Endometrium (tissue), 2 donors: Measurements from ENCODE around the gene NR3C2.
A peak's percentile ranks its signal among the peaks of the same experiment; 100 is the strongest.
"Not testable (repeated sequence)": the region's sequence is repeated elsewhere in the genome, so short reads cannot be mapped to it uniquely, and the experiment has no call there.

ENCODE experiments used
- FAIRE-seq: peaks from 2 replicates; lab custom pipeline; 2012; peaks lifted over from hg19 to GRCh38; lab: Jason Lieb, UNC
- donor health status: control.
- donor health status: control.

The NR3C2 gene

DNA sequence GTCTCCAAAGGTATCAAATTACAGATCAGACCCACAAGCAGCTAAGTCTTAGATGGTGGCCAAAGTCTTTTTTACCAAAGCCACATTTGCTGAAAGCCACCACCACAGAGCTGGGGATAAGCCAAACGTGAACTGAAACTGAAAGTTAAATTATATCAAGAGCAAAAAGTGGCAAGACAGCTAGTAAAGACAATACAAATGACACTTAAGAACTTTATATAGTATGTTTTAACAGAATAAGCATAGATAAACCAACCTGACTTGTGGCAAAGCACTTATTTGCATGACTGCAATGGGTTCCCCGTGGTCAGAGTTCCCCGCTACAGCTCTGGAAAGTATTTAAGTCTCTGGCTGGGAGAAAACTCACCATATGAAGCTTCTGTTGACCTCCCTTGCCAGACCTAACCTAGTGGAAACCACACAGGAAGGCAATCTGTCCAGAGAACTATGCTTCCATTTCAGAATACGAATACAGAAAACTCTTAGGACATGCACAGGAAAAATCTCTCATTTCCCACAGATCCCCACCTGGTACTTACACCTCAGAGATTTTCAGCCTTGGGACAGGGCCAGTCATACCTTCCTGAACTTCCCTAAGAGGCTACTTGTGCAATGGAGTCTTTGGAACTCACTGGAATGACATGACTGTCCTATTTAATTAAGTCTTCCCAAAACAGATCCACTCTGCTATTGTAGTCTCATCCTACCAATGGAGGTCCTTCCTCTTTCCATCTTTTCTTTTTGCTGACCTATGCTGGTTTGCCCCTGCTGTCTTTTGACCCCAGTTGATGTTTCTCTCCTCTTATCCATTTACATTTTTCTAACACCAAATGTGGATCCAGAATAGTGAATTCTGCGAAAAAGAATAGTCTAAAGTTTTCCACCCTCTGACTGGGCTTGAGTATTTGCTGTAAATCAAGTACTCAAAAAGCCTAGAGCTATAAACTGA, 225.1 kb downstream of the NR3C2 start:
- no peak for FAIRE-seq

DNA sequence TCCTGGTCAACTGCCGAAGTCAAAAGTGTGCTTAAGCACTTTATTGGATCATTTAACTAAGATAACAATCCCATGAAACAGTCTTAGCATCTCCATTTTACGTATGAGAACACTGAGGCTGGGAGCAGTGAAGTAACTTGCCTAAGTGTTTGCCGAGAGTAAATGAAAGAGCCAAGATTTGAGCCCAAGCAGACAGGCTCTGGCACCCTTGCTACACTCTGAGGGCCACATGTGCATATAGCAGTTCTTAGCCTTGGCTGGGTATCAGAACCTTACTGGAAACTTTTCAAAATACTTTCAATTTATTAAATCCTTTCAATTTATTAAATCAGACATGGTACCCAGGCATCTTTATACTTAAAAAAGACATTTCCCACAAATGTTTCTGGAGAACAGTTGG, 225.9 kb downstream of the NR3C2 start:
- FAIRE-seq: no peak

DNA sequence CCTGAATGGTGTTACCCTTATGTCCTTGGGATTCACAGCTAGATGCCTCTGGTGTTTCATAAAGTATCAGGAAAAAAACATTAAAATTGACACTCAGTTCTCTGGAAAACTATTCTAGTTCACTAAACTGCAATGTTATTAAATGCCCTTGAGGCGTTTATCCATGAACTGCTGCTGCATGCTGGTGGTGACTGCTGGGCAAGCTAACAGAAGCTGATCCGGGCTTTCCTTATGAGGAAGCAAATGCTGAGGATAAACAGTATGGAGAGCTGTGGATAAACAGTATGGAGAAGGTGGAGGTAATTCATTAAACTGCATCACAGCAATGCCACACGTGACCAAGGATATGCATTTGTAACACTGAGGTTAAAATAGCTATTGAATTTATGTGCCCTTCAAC, 227.0 kb downstream of the NR3C2 start:
- FAIRE-seq: no peak

DNA sequence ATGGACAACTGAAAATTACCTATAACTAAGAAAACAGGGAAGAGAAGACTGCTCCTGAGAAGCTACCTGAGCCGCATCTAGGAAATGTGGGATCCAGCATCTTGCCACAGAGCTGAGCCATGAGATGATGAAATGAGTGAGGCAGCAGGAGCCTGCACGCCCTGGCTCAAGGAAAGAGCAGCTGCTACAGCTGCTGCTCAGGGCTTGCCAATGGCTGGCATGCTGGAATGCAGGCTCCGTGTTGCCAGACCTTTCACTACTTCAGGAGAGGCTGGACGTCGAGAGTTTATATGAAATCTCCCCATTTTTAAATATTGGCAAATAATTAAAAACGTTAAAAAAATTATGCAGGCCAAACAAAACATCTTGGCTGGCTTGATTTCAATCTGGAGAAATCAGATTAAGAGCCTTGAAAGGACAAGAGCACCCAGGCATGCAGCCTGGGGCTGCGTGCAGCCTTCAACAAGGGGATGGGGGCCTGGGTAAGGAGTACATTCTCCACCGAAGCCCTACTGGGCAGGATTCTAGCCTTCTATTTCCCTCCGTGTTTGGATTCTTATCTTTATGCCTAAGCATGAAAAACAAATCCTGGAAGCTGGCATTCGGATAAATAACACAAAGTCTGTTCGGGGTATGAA, 227.6 kb downstream of the NR3C2 start:
- no peak for FAIRE-seq

DNA sequence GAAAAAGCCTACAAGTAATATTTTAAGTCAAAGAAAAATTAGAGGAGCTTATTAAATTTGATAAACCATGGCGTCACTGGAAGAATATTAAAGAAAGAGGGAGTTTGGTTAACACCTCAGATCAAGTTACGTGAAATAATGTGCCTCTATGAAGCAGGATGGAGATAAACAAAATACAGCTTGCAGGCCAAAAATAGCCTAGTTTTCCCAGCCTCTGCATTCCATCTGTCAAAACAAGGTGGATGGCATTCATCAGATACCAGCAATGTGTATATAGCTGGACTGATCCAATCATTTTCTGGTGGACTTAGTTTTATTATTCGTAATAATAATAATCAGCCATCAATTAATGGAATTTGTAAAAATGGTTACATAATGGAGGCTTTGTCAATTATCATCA, 230.7 kb downstream of the NR3C2 start:
- FAIRE-seq: no peak

DNA sequence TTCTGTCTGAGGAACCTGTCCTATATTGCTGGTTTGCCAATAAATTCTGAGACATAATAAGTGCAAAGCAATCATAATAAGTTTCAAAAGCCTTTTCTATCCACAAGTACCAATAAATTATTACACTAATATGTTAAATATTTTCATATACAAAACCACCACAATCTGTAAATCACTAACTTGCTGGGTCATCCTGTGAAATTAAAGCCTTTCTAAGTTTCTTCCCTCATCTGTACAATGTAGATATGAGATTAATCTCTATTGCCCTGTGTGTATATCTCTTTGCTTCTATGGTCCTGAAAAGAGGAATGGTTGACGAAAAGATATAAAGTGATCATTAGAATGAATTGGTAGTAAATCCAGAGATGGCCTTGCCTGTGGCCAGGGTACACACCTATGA, 231.6 kb downstream of the NR3C2 start:
- no peak for FAIRE-seq

DNA sequence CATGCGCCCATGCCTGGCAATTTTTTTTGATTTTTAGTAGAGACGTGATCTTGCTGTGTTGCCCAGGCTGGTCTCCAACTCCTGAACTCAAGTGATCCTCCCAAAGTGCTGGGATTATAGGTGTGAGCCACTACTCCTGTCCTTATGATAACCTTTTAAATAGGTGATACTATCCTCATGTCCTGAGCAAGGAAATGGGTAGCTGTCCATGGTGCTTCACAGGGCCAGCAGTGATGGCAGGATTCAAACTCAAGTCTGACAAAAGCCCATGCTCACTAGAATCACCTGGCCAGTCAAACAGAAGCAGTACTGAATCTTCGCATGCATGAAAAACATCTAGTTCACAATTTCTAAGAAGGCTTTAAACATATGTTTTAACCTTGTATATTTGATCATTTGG, 235.1 kb downstream of the NR3C2 start:
- FAIRE-seq: no peak

DNA sequence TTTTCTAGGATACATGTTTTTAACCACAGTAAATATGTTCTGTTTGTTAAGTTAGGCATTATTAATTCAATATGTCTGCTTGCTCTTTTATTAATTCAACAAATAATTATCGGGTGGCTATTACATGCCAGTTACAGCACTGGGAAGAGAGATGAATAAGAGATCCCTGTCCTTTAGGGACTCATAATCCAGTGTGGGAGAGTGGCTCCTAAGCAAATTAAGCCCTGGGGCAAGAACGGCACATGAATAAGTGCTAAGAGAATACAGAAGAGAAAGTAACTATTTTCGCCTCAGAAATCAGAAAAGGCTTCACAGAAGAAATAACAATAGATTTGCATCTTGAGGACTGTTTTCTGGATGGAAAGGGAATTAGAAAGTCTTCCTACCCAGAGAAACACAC, 236.7 kb downstream of the NR3C2 start:
- FAIRE-seq: no peak

DNA sequence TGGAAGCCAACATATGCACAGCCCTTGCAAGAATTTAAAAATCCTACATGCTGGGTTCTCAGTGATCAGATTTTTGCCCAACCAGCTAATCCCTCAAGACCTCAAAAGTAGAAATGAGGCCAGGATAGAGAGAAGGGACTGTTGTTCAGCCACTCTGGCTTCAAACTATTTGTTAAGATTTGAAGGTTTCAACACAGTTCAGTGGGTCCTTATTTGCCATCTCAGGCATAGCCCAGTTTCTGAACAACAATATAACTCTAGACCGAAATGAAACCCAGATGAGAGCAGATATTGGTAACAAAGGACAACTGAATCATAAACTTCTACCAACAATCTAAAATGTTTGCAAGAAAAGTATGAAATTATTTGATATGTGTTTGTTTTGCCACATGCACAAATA, 237.3 kb downstream of the NR3C2 start:
- FAIRE-seq: no peak

DNA sequence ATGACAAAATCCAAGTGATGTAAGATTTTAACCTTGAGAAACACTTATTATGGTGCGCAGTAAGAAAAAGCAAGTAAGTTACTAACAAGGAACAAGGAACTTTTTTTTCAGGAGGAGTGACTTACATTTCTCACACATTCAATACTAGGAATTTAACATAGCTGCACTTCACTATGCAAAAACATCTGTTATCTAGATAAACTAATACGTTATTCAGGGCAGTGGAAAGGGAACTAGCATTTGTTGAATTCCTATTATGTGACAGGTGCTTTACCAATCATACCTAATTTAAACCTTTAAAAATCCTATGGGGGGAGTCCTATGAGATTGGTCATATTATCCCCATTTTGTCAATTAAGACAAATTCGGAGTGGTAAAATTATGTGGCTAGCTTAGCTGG, 238.0 kb downstream of the NR3C2 start:
- FAIRE-seq: no peak

DNA sequence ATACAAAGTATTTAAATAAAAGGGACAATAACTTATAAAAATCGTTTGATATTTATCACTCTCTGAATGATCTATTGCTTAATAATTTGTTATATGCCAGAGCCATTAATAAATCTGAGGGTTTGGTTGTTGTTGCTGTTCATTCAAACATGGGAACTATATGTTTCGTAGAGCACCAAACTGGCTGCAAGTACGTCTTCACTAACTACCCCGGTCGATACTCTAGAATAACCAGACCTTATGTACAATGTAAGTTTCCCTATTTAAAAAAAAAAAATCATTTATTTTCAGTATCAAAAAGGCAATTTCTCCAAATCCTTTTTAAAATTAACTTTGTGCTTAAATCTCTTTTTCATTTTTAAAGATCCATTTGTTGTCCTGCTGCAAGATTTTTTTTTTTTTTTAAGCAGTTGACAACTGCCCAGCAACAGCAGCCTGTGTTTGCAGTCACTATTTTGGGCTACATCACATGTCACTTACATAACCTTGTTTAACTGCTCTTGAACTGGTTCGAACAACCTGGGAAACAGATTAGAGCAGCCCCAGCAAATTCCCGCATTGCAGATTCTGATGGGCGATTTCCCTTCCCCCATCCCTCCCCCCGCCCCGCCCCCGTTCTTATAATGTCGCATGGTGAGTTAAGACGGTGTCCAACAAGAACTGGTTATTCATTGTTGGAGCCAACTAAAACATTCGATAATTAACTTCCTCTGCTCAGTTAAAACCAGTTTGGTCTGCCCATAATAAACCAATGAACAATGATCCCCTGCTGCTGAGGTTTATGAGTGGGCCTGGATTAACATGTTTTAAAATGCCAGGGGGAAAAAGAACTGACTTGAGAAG, 238.9 kb downstream of the NR3C2 start:
- no peak for FAIRE-seq

DNA sequence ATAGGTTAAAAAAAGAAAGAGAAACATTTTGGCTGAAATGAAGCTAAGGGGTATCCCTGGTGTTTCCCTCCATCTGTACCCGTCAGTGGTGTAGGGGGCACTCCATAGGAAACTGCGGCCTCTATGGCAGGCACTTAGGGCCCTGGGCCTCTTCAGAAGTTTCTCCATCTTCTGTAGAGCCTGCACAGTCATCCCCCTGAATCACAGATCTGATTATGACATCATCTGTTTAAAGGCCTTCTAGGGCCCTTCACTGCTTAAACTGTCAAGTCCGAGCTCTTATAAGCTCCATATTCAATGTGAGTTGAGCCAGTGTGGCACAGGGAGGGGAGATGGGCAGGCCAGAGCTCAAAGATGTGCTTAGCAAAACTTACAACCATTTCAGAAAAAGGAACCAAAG, 241.3 kb downstream of the NR3C2 start:
- FAIRE-seq: no peak

DNA sequence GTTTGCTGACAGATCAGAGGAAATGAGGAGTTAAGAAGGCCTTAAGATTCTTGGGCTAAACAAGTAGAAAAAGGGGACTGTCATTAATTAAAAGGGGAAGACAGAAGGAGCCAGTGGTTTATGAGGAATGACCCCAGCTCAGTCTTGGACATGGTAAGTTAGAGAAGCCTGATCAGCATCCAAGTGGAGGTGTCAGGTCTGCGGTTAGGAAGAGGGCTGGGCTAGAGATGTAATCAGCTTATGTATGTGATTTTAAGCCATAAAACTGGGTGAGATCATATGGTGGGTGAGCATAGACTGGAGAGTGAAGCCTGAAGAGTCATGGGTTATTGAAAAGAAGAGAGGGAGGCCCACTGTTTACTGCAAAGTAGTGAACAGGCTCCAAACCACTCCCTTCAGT, 246.1 kb downstream of the NR3C2 start:
- no peak for FAIRE-seq

DNA sequence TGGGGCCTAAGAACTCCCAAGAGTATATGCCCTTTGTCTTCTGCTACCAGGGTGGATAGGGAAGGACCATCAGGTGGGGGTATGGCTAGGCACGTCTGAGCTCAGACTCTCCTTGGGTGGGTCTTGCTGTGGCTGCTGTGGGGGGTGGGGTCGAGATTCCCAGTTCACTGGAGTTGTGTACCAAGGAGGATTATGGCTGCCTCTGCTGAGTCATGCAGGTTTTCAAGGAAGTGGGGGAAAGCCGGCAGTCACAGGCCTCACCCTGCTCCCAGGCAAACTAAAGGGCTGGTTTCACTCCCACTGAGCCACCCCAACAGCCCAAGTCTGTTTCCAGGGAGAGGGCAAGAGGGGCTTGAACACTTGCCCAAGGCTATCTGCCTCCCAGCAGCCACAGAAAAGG, 249.7 kb downstream of the NR3C2 start:
- no peak for FAIRE-seq

DNA sequence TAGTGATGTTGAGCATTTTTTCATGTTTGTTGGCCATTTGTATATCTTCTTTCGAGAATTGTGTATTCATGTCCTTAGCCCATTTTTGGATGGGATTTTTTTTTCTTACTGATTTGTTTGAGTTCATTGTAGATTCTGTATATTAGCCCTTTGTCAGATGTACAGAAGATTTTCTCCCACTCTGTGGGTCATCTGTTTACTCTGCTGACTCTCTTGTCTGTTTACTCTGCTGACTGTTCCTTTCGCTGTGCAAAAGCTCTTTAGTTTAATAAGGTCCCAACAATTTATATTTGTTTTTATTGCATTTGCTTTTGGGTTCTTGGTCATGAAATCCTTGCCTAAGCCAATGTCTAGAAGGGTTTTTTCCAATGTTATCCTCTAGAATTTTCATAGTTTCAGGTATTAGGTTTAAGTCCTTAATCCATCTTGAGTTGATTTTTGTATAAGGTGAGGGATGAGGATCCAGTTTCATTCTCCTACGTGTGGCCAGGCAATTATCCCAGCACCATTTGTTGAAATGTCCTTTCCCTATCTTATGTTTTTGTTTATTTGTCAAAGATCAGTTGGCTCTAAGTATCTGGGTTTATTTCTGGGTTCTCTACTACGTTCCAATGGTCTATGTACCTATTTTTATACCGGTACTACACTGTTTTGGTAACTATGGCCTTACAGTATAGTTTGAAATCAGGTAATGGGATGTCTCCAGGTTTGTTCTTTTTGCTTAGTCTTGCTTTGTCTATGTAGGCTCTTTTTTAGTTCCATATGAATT, 254.6 kb downstream of the NR3C2 start:
- not testable (repeated sequence) for FAIRE-seq

DNA sequence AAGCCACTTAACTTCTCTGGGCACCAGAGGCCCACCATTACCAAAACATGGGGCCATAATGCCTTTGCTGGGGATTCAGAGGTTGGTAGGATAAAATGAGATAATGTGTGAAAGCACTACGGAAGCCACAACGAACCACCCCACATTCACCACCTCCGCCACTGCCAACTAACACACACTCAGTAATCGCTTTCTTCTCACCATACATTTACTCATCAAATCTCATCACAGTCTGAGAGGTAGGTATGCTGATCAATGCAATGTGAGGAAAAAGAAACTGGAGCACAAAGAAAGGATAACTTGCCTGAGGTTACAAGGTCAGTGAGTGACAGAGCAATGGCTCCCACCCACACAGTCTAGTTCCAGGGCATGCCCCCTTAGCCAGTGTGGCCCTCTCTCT, 257.3 kb downstream of the NR3C2 start:
- FAIRE-seq: no peak

DNA sequence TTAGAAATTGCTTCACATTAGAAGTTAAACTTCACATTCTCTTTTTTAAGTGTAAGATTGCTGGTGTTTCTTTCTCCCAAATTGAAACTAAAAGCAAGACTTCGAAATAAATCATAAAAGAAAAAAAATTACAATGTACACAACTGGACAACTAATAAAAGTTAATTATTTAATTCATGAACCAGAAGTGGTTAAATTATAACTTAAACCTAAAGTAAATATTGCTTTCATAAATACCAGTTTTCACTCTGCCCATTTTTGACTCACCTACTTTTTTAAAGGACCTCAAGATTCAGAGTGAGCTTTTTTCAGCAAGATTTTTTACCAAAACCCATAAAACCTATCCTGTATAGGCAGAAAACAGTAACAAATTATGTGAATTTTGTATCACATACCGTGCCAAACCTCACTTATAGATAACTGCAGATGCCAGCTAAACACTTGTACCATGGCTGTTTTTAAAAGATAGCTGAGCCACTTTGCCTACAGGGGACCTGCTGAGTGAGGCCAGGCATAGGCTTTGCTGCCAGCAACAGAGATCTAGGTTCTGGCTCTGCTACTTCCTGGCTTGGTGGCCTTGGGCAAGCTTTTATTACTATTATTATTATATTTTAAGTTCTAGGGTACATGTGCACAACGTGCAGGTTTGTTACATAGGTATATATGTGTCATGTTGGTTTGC, 259.8 kb downstream of the NR3C2 start:
- FAIRE-seq: peak; percentile 50

DNA sequence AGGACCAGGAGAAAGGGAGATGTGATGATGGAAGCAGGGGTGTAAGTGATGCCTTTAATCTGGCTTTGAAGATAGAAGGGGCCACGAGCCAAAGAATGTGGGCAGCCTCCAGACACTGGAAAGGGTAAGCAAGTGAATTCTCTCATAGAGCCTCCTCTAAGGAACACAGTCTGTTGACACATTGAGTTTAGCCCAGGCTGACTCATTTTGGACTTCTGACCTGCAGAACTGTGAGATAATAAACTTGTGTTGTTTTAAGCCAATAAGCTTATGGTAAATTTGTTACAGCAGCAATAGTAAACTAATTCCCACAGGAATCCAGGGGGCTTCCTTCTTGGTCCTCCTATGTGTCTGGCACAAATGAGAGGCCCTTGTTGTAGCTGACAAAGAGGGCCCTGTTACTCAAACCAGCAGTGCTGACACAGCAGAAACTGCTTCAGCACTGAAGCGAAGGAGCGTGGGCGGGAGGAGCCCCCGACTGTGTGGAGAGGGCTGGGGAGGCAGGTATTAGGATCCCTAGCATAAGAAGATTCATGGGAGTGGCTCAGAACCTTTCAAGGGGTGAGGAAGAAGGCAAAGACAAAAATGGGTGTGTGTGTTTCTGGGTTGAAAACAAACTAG, 268.7 kb downstream of the NR3C2 start:
- no peak for FAIRE-seq

DNA sequence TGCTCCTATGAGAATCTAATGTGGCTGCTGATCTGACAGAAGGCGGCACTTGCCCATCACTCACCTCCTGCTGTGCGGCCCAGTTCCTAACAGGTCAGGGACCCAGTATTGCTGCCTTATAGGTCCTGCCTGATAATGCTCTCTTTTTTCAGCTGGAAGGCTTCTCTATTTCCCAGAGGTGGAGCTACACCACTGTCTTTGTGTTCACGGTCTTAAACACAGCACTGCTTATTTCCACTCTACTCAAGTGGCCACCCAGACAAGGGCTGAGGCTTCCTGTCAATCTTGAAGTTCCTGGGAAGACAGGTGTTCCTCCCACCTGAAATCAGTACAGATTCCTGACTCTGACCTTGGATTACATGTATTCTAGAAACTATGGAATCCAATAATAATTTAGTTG, 270.6 kb downstream of the NR3C2 start:
- FAIRE-seq: no peak

DNA sequence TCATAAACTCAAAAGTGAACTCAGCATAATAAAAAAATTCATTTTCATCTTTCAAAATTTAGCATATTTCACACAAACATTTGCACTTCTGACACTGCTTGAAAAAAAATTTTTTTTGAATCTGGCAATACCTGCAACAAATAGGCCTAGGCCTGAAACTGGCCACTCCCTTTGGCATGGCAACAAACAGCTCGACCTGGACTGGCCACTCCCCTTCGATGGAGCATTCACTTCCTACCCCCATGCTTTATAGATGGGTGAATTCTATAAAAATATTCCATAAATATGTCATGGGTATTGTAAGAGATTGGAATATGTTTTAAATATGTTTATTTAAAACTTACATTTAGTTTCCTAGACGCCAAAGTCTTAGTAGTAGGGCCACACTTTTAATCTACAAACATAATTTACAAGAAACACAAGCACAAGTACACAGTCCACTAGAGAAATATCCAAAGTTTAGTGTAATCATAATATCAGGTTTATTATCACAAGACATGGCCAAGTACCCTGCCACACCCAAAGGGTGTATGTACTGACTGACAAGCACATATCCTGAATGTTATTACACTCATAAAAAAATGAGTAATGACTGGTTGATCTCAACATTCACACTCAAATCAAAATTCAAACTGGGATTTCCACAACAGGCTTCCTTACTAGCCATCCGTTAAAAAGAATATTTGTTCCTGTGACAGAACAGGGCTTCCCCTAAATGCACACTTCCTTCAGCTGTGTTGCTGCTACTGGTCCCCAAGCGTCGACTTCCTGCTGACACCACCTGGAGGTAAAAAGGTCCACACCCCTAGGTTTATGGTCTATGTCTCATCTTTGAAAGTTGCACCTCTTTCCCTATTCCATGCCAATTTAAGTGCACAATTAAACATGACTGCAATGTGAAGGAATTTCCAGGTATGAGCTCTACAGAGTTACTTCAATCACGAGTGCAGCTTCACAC, 271.5 kb downstream of the NR3C2 start:
- no peak for FAIRE-seq
